Fibroblast of lung (primary cell): ENCODE measurements around the gene ZBTB8A. TPM values are rescaled to one million over a fixed set of nuclear protein-coding genes. Genes with fewer than 3 reads are reported as not detected.
A peak's percentile ranks its signal among the peaks of the same experiment; 100 is the strongest.

ENCODE experiments used
- DNase-seq, 2 donors: peaks; one replicate each; pipeline versions ENCODE4 v3.0.0 to v3.0.0-alpha.2; 2010; ENCODE audit warnings: low read depth in 2 of 2
- H2AFZ ChIP-seq: 2 replicates; pipeline ENCODE4 v1.5.1; 2012; ENCODE audit warnings: low read length, control low read depth, inconsistent platforms
- H3K27ac ChIP-seq: 2 replicates; pipeline ENCODE4 v1.5.1; 2011; ENCODE audit warnings: low read length, control low read depth; ENCODE audit not compliant: insufficient read depth
- H3K27me3 ChIP-seq: 2 replicates; pipeline ENCODE4 v1.5.1; 2011; ENCODE audit warnings: mild to moderate bottlenecking, low read length; ENCODE audit not compliant: control insufficient read depth, insufficient read depth
- H3K36me3 ChIP-seq: 2 replicates; pipeline ENCODE4 v1.5.1; 2011; ENCODE audit warnings: low read length; ENCODE audit not compliant: control insufficient read depth, insufficient read depth
- H3K4me1 ChIP-seq: 2 replicates; pipeline ENCODE4 v1.5.1; 2011; ENCODE audit warnings: low read length; ENCODE audit not compliant: control insufficient read depth, insufficient read depth; ENCODE audit errors: extremely low read depth
- H3K4me2 ChIP-seq: 2 replicates; pipeline ENCODE4 v1.5.1; 2011; ENCODE audit warnings: low read length, control low read depth; ENCODE audit not compliant: insufficient read depth; ENCODE audit errors: extremely low read depth
- H3K4me3 ChIP-seq, 4 experiments: fragments of 200-600 bp in 1 of 4; sonication (generic) in 1 of 4; replicated peaks in 1 of 4; 2 replicates each; pipeline ENCODE4 v1.5.1; 2011 to 2016; ENCODE audit warnings: low read length in 4 of 4, low read depth in 3 of 4, mild to moderate bottlenecking in 3 of 4, control low read depth in 2 of 4, inconsistent platforms in 1 of 4, mixed read lengths in 1 of 4; ENCODE audit not compliant: insufficient read depth in 1 of 4; ENCODE audit errors: control extremely low read depth in 1 of 4
- H3K79me2 ChIP-seq: 2 replicates; pipeline ENCODE4 v1.5.1; 2012; ENCODE audit warnings: mild to moderate bottlenecking, low read length, inconsistent platforms; ENCODE audit not compliant: control insufficient read depth, insufficient read depth
- H3K9ac ChIP-seq: 2 replicates; pipeline ENCODE4 v1.5.1; 2011; ENCODE audit warnings: mild to moderate bottlenecking, low read length, control low read depth; ENCODE audit not compliant: insufficient read depth
- H3K9me3 ChIP-seq: 2 replicates; pipeline ENCODE4 v1.5.1; 2012; ENCODE audit warnings: low read depth, low read length; ENCODE audit not compliant: control insufficient read depth, insufficient read depth
- H4K20me1 ChIP-seq: 2 replicates; pipeline ENCODE4 v1.5.1; 2011; ENCODE audit warnings: low read length; ENCODE audit not compliant: control insufficient read depth, insufficient read depth; ENCODE audit errors: extremely low read depth
- EZH2 ChIP-seq: IDR thresholded peaks from 2 replicates; pipeline ENCODE4 v1.5.1; 2012; ENCODE audit warnings: low read length, control low read depth, mild to moderate bottlenecking; ENCODE audit errors: missing control alignments
- polyA plus RNA-seq, 2 donors: library from polyadenylated mRNA; depleted of rRNA in 1 of 2; stranded (reverse) in 1 of 2; unstranded in 1 of 2; fragments of >200 nt; gene quantifications; 2 replicates each; pipeline ENCODE4 v1.2.1, GENCODE V29; 2011 to 2012; ENCODE audit warnings: missing spikeins in 1 of 2
- total RNA-seq: library from RNA; depleted of rRNA; stranded (reverse); fragments of >200 nt; gene quantifications from 2 replicates; pipeline ENCODE4 v1.2.1, GENCODE V29; 2014
- TF ChIP-seq, protein P1 (sequence below), 2 donors: IDR thresholded peaks in 1 of 2; conservative IDR thresholded peaks in 1 of 2; 1 replicate in 1 of 2; 2 replicates in 1 of 2; pipeline ENCODE4 v1.5.1; 2011 to 2012; ENCODE audit warnings: low read length in 2 of 2, control low read depth in 1 of 2, inconsistent platforms in 1 of 2, low read depth in 1 of 2, mild to moderate bottlenecking in 1 of 2

The ZBTB8A gene
- total and polyA plus RNA-seq, 2 donors (not counting 1 experiment from before 2014, with no cell fraction given), result 5.9 to 6.9 TPM

DNA sequence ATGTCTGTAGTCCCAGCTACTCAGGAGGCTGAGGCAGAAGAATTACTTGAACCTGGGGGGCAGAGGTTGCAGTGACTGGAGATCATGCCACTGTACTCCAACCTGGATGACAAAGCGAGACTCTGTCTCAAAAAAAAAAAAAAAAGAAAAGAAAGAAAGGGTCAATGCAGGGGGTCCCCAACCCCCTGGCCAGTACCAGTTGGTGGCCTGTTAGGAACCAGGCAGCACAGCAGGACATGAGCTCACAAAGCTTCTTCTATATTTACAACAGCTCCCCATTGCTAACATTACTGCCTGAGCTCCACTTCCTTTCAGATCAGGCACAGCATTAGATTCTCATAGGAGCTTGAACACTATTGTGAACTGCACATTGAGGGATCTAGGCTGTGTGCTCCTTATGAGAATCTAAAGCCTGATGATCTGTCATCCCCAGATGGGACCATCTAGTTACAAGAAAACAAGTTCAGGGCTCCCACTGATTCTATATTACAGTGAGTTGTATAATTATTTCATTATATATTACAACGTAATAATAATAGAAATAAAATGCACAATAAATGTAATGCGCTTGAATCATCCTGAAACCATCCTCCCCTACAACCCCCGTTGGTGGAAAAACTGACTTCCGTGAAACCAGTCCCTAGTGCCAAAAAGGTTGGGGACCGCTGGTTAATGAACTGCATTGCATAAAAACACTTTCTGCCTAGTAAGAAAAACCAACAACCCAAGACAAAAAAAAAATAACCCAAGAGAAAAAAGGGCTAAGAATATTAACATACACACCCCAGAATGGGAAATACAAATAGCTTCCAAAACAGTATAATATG, 108.3 kb downstream of the ZBTB8A start:
- DNase-seq, result peak in 1 of 2 donors; percentile 8
- no peaks in the 10 kb centered on the region for H3K27me3 ChIP-seq
- TF ChIP-seq EZH2, result no peak
- TF ChIP-seq, protein P1, sequence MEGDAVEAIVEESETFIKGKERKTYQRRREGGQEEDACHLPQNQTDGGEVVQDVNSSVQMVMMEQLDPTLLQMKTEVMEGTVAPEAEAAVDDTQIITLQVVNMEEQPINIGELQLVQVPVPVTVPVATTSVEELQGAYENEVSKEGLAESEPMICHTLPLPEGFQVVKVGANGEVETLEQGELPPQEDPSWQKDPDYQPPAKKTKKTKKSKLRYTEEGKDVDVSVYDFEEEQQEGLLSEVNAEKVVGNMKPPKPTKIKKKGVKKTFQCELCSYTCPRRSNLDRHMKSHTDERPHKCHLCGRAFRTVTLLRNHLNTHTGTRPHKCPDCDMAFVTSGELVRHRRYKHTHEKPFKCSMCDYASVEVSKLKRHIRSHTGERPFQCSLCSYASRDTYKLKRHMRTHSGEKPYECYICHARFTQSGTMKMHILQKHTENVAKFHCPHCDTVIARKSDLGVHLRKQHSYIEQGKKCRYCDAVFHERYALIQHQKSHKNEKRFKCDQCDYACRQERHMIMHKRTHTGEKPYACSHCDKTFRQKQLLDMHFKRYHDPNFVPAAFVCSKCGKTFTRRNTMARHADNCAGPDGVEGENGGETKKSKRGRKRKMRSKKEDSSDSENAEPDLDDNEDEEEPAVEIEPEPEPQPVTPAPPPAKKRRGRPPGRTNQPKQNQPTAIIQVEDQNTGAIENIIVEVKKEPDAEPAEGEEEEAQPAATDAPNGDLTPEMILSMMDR (conservative IDR thresholded peaks at IDR 0.05 in 1 of 2, IDR thresholded peaks at IDR 0.05 in 1 of 2; ENCODE audit: low read depth in 1 of 2, low read length in 2 of 2), result no peak
- peaks cover 42% of the 10 kb centered on the region for H3K79me2 ChIP-seq
- no peaks in the 10 kb centered on the region for H3K9me3 ChIP-seq
- no peaks in the 10 kb centered on the region for H3K4me1 ChIP-seq
- H2AFZ ChIP-seq, result no peak overlapping the region
- no peaks in the 10 kb centered on the region for H4K20me1 ChIP-seq
- peaks cover 2% of the 10 kb centered on the region for H3K36me3 ChIP-seq
- no peak overlapping the region for H3K27ac ChIP-seq
- H3K9ac ChIP-seq, result no peak overlapping the region
- H3K4me2 ChIP-seq, result no peak overlapping the region
- H3K4me3 ChIP-seq, result no peak overlapping the region

DNA sequence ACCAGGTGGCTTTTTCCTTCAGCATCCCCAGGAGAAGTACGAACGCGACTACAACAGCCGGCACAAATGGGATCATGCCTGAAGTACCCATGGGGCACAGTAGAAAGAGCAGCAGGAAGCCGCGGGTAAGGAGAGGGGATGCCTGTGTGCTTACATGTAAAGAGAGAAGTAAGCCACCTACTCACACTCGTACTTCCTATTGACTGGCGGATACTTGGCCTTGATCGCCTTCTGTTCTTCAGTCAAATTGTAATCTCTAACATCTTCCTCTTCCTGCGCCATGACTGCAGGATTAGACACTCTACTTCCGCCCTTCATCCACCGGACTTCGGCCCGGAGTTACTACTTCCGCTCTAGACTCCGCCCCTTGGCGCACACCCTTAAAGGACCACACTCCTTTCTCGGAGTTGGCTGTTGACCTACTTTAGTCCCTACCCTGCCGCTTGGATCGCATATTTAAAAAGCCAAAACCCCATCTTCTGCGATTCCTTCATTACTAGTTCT, 111.1 kb downstream of the ZBTB8A start, which contains the start of gene ZBTB8OS:
Gene ZBTB8OS (minus strand): TSS at position 303 of the 504 bp plus-strand sequence. CDS start 21 bp downstream, at position 282.
- Histone ChIP-seq H3K79me2 (peaks cover 58% of the 10 kb centered on the region), H3K4me3 (peak within 1 kb of the TSS; percentile 78 to 99 (median 80)), H3K9ac (peak within 1 kb of the TSS; percentile 92), H4K20me1 (no peaks in the 10 kb centered on the region), H3K9me3 (no peaks in the 10 kb centered on the region), H3K27me3 (no peaks in the 10 kb centered on the region), H3K4me1 (peaks cover 2% of the 10 kb centered on the region), H3K27ac (peak within 1 kb of the TSS; percentile 98), H2AFZ (peak within 1 kb of the TSS; percentile 93), H3K36me3 (peaks cover 2% of the 10 kb centered on the region), H3K4me2 (peak within 1 kb of the TSS; percentile 97)
- no peak for TF ChIP-seq EZH2
- TF ChIP-seq, protein P1 (conservative IDR thresholded peaks at IDR 0.05 in 1 of 2, IDR thresholded peaks at IDR 0.05 in 1 of 2; ENCODE audit: low read depth in 1 of 2, low read length in 2 of 2), result no peak
- DNase-seq, result peak; percentile 93 to 94

DNA sequence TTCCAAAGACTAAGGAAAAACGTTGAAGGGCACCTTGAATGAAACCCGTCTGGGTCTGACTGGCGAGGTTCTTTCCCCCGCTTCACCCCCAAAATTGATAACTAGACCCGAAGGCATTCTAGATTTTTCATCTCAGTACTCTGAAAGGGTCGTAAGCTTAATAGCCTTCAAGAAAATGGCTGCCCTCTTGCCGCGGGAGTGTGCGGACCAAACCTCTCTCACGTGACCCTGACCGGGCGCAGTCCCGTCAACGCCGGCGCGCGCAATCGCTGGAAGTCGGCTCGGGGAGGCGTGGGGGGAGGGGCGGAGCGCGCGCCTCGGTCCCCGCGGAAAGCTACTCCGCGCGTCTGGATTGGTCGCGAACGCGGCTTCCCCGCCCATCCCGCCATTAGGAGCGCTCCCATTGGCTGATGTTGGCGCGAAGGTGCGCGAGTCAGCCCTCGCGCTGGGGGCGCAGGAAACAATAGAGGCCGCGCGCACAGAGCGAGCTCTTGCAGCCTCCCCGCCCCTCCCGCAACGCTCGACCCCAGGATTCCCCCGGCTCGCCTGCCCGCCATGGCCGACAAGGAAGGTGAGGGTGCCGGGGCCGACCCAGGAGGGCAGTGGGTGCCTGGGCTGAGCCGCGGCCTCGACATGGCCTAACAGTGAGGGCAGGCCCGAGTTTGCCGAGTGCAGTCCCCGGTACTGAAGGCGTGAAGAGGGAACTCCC, 111.7 kb downstream of the ZBTB8A start, which contains the start of gene RBBP4:
Gene RBBP4 (plus strand): TSS at position 457 of the 709 bp plus-strand sequence. CDS start 99 bp downstream, at position 556.
- Histone ChIP-seq H3K27me3 (no peaks in the 10 kb centered on the region), H3K9ac (peak within 1 kb of the TSS; percentile 92), H3K9me3 (no peaks in the 10 kb centered on the region), H3K4me1 (peaks cover 2% of the 10 kb centered on the region), H3K4me3 (peak within 1 kb of the TSS; percentile 78 to 99 (median 80)), H3K27ac (peak within 1 kb of the TSS; percentile 98), H4K20me1 (no peaks in the 10 kb centered on the region), H3K36me3 (peaks cover 2% of the 10 kb centered on the region), H3K79me2 (peaks cover 58% of the 10 kb centered on the region), H3K4me2 (peak within 1 kb of the TSS; percentile 97), H2AFZ (peak within 1 kb of the TSS; percentile 93)
- TF ChIP-seq EZH2, result no peak
- TF ChIP-seq, protein P1 (conservative IDR thresholded peaks at IDR 0.05 in 1 of 2, IDR thresholded peaks at IDR 0.05 in 1 of 2; ENCODE audit: low read depth in 1 of 2, low read length in 2 of 2), result no peak
- peak; percentile 96 to 98 for DNase-seq
